GM06990 (cell line): ENCODE results near the gene HOXC5.
"Not testable (repeated sequence)": the region's sequence is repeated elsewhere in the genome, so short reads cannot be mapped to it uniquely, and the experiment has no call there.

Experiments
- DNase-seq: peaks from one replicate; pipeline ENCODE4 v3.0.0-alpha.2; 2011; ENCODE audit not compliant: insufficient read length; ENCODE audit errors: extremely low read depth
- H3K27me3 ChIP-seq: replicated peaks from 2 replicates; pipeline ENCODE4 v1.6.0; 2011; ENCODE audit warnings: low read length; ENCODE audit not compliant: control insufficient read depth, insufficient read depth
- H3K36me3 ChIP-seq: 2 replicates; pipeline ENCODE4 v1.5.1; 2011; ENCODE audit warnings: low read length; ENCODE audit not compliant: control insufficient read depth, insufficient read depth
- H3K4me3 ChIP-seq: replicated peaks from 2 replicates; pipeline ENCODE4 v1.5.1; 2011; ENCODE audit warnings: low read depth, mild to moderate bottlenecking, control low read depth, low read length
- TF ChIP-seq, protein P1 (sequence below): IDR thresholded peaks from 2 replicates; pipeline ENCODE4 v1.5.1; 2011; ENCODE audit warnings: low read length, control low read depth, mild to moderate bottlenecking, inconsistent platforms; ENCODE audit not compliant: insufficient read depth, poor library complexity, severe bottlenecking

The HOXC5 gene

DNA sequence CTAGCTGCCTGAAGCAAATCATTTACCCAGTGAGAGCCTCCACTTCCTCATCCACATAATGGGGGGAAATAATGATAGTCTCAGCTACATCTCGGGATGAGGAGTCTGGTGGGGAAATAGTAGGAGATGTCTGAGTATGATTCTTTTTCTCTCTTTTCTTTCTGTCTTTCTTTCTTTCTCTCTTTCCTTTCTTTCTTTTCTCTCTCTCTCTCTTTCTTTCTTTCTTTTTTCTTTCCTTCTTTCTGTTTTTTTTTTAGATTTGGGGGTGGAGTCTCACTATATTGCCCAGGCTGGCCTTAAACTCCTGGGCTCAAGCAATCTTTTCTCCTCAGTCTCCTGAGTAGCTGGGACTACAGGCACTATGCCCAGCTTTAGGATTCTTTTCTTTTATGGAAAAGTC lies 33.6 kb downstream of the HOXC5 start:
- TF ChIP-seq, protein P1, sequence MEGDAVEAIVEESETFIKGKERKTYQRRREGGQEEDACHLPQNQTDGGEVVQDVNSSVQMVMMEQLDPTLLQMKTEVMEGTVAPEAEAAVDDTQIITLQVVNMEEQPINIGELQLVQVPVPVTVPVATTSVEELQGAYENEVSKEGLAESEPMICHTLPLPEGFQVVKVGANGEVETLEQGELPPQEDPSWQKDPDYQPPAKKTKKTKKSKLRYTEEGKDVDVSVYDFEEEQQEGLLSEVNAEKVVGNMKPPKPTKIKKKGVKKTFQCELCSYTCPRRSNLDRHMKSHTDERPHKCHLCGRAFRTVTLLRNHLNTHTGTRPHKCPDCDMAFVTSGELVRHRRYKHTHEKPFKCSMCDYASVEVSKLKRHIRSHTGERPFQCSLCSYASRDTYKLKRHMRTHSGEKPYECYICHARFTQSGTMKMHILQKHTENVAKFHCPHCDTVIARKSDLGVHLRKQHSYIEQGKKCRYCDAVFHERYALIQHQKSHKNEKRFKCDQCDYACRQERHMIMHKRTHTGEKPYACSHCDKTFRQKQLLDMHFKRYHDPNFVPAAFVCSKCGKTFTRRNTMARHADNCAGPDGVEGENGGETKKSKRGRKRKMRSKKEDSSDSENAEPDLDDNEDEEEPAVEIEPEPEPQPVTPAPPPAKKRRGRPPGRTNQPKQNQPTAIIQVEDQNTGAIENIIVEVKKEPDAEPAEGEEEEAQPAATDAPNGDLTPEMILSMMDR = no peak
- Histone ChIP-seq H3K27me3 (no peaks in the 10 kb centered on the region), H3K4me3 (no peak overlapping the region), H3K36me3 (no peaks in the 10 kb centered on the region)
- DNase-seq = no peak

DNA sequence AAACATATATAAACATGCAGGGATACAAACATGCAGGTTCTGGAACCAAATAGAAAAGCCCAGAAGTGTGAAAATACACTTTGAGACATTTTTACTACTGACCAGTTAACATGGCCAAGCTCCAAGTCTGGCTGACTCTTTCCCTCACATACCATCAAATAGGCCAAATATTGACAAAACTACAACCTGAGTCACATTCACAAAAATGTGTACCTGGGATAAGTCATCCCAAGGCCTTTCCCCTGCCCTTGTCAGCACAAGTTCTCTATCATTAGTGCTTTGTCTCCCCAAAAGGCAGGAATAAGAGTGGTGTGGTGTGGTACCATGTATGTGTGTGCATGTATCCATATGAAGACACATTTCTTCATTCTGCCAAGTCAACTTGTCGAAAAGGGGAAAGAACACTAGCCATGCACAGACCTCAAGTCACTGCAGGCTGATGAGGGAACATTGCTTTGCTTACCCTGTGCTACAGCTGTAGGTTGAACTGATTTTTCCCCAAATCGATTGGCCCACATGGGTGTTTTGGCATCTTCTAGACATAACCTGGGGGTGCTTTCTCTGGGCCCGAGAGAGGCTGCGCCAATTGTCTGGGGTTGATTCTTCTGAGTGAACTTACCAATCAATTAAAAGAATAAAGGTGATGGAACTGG lies 35.7 kb downstream of the HOXC5 start:
- no peak for DNase-seq
- Histone ChIP-seq H3K4me3 (no peak overlapping the region), H3K36me3 (no peaks in the 10 kb centered on the region), H3K27me3 (no peaks in the 10 kb centered on the region)
- TF ChIP-seq, protein P1 = no peak

GRCh38 chr12:54071942-54072341 lies 39.1 kb downstream of the HOXC5 start:
- DNase-seq = no peak
- Histone ChIP-seq H3K4me3 (no peak overlapping the region), H3K27me3 (no peaks in the 10 kb centered on the region), H3K36me3 (no peaks in the 10 kb centered on the region)
- TF ChIP-seq, protein P1 = no peak

DNA sequence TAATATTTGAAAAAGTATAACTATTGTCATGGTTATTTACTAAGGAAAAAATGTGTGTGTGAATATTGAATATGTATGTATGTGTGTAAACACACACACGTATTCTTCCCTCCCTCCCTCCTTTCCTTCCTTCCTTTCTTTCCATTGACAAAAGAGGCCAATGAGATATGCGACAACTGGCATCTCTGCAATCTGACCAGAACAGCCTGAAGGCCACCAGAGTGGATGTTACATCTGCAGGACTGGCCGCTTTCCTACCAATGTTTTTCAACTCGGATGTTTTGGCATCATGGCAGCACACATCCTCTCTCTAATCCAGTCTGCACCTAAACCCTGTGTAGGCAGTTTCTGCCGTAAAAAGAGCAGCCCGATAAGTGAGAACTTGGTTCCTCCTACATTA lies 41.5 kb downstream of the HOXC5 start:
- TF ChIP-seq, protein P1 = no peak

GRCh38 chr12:54075409-54075808 lies 42.6 kb downstream of the HOXC5 start:
- no peak for DNase-seq
- TF ChIP-seq, protein P1 = no peak
- no peaks in the 10 kb centered on the region for H3K27me3 ChIP-seq
- no peak overlapping the region for H3K4me3 ChIP-seq
- no peaks in the 10 kb centered on the region for H3K36me3 ChIP-seq

More for the DNA sequence above, 41.5 kb downstream of the HOXC5 start:
- Histone ChIP-seq H3K36me3 (no peaks in the 10 kb centered on the region), H3K27me3 (no peaks in the 10 kb centered on the region), H3K4me3 (no peak overlapping the region)
- DNase-seq = no peak

DNA sequence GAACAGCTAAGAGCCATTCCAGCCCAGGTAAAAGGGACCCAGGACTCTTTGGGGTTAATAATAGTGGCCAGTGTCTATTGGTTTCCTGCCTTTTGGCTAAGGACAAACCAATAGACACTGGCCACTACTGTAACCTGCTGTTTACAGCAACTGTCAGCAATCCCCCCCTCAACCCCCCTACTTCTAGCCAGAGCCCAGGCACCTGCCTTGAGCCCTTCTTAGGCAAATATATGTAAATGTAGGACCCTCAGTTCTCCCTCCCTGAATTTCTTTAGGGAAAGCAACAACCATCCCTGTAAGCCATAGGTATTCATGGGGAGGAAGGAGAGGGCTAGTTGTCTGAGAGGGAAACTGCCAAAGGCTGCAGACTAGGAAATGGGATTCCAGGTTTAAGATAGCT lies 43.1 kb downstream of the HOXC5 start:
- TF ChIP-seq, protein P1 = no peak
- H3K4me3 ChIP-seq = no peak overlapping the region
- H3K27me3 ChIP-seq = no peaks in the 10 kb centered on the region
- H3K36me3 ChIP-seq = no peaks in the 10 kb centered on the region
- no peak for DNase-seq

GRCh38 chr12:54077843-54078242 lies 45.0 kb downstream of the HOXC5 start:
- not testable (repeated sequence) for H3K4me3 ChIP-seq, H3K27me3 ChIP-seq, DNase-seq, H3K36me3 ChIP-seq

GRCh38 chr12:54079115-54079514 lies 46.3 kb downstream of the HOXC5 start:
- DNase-seq, H3K36me3 ChIP-seq, H3K27me3 ChIP-seq, H3K4me3 ChIP-seq: not testable (repeated sequence)
